ENCODE measurements around the gene AKR1C8.

DNA sequence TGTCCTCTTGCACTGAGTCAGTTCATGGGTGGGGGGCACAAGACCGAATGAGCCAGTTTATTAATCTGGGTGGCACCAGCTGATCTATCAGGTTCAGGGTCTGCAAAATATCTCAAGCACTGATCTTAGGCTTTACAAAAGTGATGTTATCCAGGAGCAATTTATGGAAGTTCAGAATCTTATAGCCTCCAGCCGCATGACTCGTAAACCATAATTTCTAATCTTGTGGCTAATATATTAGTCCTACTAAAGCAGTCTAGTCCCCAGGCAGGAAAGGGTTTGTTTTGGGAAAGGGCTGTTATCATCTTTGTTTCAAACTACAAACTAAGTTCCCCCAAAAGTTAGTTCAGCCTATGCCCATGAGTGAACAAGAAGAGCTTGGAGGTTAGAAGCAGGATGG is 33.9 kb downstream of the AKR1C8 start:
- TF ChIP-seq, protein P1, sequence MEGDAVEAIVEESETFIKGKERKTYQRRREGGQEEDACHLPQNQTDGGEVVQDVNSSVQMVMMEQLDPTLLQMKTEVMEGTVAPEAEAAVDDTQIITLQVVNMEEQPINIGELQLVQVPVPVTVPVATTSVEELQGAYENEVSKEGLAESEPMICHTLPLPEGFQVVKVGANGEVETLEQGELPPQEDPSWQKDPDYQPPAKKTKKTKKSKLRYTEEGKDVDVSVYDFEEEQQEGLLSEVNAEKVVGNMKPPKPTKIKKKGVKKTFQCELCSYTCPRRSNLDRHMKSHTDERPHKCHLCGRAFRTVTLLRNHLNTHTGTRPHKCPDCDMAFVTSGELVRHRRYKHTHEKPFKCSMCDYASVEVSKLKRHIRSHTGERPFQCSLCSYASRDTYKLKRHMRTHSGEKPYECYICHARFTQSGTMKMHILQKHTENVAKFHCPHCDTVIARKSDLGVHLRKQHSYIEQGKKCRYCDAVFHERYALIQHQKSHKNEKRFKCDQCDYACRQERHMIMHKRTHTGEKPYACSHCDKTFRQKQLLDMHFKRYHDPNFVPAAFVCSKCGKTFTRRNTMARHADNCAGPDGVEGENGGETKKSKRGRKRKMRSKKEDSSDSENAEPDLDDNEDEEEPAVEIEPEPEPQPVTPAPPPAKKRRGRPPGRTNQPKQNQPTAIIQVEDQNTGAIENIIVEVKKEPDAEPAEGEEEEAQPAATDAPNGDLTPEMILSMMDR (IDR thresholded peaks at IDR 0.05), result no peak
- TF ChIP-seq POLR2A (IDR thresholded peaks at IDR 0.05), result no peak

Measured in prostate gland (tissue), 2 donors.